ENCODE measurements around the gene CCDC9. TPM values are rescaled to one million over a fixed set of nuclear protein-coding genes. Genes with fewer than 3 reads are reported as not detected.

Gene CCDC9
- total and polyA plus RNA-seq, 2 of the 13 experiments (the other 11 are each of a cell fraction or from before 2014, with no cell fraction given), result 2.9 to 6.3 TPM

- TF ChIP-seq PREB (CRISPR knock-in tag; IDR thresholded peaks at IDR 0.05), result no peak
- TF ChIP-seq ZNF691 (CRISPR knock-in tag; IDR thresholded peaks at IDR 0.05; ENCODE audit: borderline replicate concordance, low read depth), result peak; percentile 39; the same call in 1 of the 2 replicates
- TF ChIP-seq ZNF670 (CRISPR knock-in tag; IDR thresholded peaks at IDR 0.05; ENCODE audit: borderline replicate concordance), result no peak
- TF ChIP-seq SATB2 (CRISPR knock-in tag; IDR thresholded peaks at IDR 0.05), result no peak
- TF ChIP-seq MTA1 (CRISPR knock-in tag; IDR thresholded peaks at IDR 0.05; ENCODE audit: borderline replicate concordance), result peak; percentile 86; the same call in 1 of the 2 replicates
- TF ChIP-seq ZNF432 (CRISPR knock-in tag; IDR thresholded peaks at IDR 0.05; ENCODE audit: borderline replicate concordance), result no peak
- peak; percentile 27 for TF ChIP-seq CCAR2 (optimal IDR thresholded peaks at IDR 0.05; ENCODE audit: low read depth, low read length)
- TF ChIP-seq RFX1 (IDR thresholded peaks at IDR 0.05), result no peak
- peak; percentile 73 for TF ChIP-seq UBTF (CRISPR knock-in tag; IDR thresholded peaks at IDR 0.05)
- no peak for TF ChIP-seq CC2D1A (CRISPR knock-in tag; IDR thresholded peaks at IDR 0.05)
- TF ChIP-seq SRY (CRISPR knock-in tag; IDR thresholded peaks at IDR 0.05), result no peak
- peak; percentile 43; the same call in 1 of the 2 replicates for TF ChIP-seq HIC2 (CRISPR knock-in tag; IDR thresholded peaks at IDR 0.05; ENCODE audit: low read depth)
- TF ChIP-seq ZNF704 (CRISPR knock-in tag; IDR thresholded peaks at IDR 0.05; ENCODE audit: borderline replicate concordance), result no peak
- TF ChIP-seq ZNF709 (CRISPR knock-in tag; IDR thresholded peaks at IDR 0.05), result peak; percentile 82
- no peak for TF ChIP-seq FOXA1 (IDR thresholded peaks at IDR 0.05)
- peak; percentile 60; the same call in 1 of the 2 replicates for TF ChIP-seq FOXA1 (CRISPR knock-in tag; IDR thresholded peaks at IDR 0.05)
- no peak for TF ChIP-seq SMAD3 (CRISPR knock-in tag; IDR thresholded peaks at IDR 0.05)
- TF ChIP-seq THAP11 (CRISPR knock-in tag; IDR thresholded peaks at IDR 0.05), result peak; percentile 44; the same call in 1 of the 2 replicates
- TF ChIP-seq ZNF207 (IDR thresholded peaks at IDR 0.05; ENCODE audit: borderline replicate concordance), result peak; percentile 32; the same call in 1 of the 2 replicates
- no peak for TF ChIP-seq RARA (CRISPR knock-in tag; IDR thresholded peaks at IDR 0.05)
These were observed 24.9 kb upstream of the CCDC9 start (continued) for GRCh38 chr19:47231215-47232054.
